SW 1271 (cell line): ENCODE measurements around the gene DCBLD1.

ENCODE experiments used
- DNase-seq, 2 experiments: peaks; one replicate each; lab custom pipeline; 2025; lab: John Stamatoyannopoulos, UW

The DCBLD1 gene

DNA sequence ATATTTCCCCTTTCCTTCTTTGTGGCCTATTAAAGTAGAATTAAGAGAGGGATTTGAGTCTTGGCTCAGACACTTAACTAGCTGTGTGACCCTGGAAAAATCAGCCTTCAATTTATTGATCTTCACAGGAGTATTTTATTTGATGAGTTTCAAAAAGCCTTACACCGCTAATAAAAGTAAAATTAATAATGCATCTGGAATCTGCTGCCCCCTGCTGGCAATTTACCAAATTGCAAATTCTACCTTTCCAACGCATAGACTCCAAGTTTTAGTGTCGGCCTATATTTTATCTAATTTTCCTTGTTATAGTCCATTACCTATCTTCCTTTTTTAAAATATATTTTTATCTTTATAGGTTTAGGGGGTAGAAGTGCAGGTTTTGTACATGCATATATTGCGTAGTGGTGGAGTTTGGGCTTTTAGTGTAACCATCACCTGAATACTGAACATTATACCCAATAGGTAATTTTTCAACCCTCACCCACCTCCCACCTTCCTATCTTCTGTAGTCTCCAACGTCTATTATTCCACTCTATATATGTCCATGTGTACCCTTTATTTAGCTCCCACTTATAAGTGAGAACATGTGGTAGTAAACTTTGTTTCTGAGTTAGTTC lies 73.5 kb downstream of the DCBLD1 start:
- peak in 1 of 2 experiments; percentile 27 for DNase-seq

DNA sequence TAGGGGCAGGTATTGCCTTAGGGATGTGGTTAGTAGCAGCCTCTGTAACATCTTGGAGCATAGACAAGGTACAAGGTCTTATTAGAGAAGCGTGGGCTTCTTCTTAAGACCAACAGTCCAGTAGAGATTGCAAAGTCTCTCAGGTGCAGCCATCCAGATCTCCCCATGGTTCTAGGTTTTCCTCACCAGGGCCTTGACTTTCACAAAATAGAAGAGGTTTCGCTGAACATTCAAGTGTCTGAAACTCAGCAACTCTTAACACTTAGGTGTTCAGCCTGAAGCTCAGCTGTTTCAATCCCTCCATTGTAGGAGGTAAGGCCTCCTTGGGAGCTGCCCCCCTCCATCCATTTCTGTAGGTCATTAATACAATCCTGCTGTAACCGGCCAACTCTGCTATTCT lies 75.5 kb downstream of the DCBLD1 start:
- no peak for DNase-seq

DNA sequence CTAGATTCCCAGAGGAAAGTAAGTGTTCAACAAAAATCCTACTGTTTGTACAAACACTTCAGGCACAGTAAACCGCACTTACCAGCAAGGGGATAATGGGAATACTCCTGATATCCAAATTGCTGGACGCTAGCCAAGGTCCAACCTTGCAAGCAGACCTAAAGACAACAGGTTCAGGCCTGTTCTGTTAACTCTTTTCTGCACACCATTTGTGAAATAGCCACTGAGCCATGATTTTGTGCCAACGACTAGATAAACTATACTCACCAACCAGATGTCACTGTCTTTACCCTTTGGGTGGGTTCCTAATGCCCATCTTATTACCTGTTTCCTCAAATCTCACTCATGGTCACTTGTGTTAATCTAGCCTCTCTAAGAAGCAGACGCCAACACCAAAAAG lies 76.3 kb downstream of the DCBLD1 start:
- DNase-seq, result no peak

DNA sequence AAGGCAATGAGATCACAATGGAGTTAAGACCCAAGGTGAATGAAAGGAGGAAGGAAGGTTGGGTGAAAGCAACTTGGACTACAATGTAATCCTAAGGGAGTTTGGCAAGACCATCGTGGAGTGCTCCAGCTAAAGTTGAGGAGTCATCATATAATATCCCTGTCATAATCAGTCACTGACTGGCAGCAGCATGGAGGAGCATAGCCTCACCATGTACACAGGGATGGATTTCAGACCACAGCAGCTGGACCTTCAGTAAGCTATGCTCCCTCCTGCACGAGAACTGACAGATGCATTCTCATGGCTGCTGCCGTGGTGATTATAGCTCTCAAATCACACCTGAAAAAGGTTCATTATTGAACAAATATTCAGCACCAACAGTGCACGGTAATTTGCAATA lies 76.8 kb downstream of the DCBLD1 start:
- no peak for DNase-seq

DNA sequence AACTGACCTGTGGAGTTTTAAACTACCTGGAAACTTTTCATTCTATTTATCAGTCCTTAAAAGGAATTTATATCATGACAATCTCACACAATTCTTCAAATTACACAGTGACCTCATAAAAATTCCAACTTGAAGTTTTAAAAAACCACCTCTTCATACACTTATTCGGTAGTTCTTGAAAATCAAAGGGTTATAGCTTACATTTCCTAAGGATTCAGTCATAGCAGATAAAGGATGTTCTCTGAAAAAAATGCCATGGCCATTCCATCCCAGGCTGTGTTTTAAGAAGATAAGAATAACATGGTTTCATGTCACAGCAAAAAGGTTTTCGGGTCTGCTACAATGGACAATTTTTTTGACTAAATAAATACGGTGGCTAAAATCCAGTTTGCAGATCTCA lies 78.7 kb downstream of the DCBLD1 start:
- no peak for DNase-seq

DNA sequence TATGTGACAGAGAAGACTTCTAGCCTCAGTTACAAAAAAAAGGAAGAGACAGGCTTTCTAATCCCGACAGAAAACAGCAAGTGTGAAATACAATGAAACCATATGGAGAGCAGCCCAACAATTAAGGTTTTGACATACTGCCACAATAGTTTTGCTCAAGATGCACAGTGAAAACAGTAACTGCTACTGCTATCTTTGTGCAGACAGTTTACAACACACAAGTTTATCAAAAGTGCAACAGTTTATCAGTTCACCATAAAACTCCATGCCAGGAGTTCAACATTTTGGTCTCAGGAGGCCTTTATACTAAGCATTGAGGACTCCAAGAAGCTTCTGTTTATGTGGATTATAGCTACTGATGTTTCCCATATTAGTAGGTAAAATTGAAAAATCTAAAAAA lies 82.2 kb downstream of the DCBLD1 start:
- no peak for DNase-seq

GRCh38 chr6:117568247-117568646 lies 85.8 kb downstream of the DCBLD1 start:
- no peak for DNase-seq

- DNase-seq, result no peak
Observed at GRCh38 chr6:117568831-117569410, 86.4 kb downstream of the DCBLD1 start.

- no peak for DNase-seq
Observed at GRCh38 chr6:117573006-117573680, 90.7 kb downstream of the DCBLD1 start.

DNA sequence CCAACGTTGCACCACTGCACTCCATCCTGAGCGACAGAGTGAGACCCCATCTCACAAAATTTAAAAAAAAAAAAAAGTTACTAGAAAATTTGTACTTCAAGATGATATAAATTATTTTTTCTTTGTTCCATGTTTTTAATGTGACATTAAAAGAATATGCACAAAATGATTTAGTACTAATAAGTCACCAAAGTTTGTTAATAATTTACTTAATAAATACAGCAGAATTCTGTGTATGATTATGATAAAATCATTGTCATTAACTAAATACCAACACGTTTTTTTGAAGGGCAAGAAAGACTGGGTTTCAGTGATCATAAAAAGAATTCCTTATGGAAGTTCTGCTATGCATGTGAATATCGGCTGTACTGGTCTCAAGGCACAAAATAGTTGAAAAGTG lies 91.7 kb downstream of the DCBLD1 start:
- DNase-seq, result no peak

DNA sequence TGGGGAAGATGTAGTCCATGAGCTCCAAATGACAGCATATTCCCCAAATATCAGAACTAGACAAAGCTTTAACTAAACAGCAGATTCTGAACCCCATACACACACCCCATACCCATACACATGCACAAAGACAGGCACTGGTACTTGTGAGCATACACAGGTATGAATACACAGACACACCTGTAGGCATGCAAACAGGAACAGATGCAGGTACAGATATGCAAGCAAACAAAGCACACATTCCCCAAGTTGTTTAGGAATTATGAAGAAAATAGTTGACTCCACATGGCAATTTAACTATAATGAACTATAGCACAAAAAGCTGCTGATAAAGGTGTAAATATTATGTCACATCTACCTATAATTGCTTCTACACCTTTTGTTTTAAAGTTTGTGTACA lies 103.2 kb downstream of the DCBLD1 start:
- no peak for DNase-seq

- DNase-seq, result no peak
Observed at GRCh38 chr6:117590447-117590846, 108.0 kb downstream of the DCBLD1 start.

GRCh38 chr6:117591405-117591804 lies 108.9 kb downstream of the DCBLD1 start:
- no peak for DNase-seq

- DNase-seq, result no peak
Observed at GRCh38 chr6:117592983-117593759, 110.7 kb downstream of the DCBLD1 start.

- no peak for DNase-seq
Observed at GRCh38 chr6:117595099-117595923, 112.8 kb downstream of the DCBLD1 start.

- no peak for DNase-seq
Observed at GRCh38 chr6:117597755-117598154, 115.3 kb downstream of the DCBLD1 start.
